ENCODE measurements around the gene CES4A.

DNA sequence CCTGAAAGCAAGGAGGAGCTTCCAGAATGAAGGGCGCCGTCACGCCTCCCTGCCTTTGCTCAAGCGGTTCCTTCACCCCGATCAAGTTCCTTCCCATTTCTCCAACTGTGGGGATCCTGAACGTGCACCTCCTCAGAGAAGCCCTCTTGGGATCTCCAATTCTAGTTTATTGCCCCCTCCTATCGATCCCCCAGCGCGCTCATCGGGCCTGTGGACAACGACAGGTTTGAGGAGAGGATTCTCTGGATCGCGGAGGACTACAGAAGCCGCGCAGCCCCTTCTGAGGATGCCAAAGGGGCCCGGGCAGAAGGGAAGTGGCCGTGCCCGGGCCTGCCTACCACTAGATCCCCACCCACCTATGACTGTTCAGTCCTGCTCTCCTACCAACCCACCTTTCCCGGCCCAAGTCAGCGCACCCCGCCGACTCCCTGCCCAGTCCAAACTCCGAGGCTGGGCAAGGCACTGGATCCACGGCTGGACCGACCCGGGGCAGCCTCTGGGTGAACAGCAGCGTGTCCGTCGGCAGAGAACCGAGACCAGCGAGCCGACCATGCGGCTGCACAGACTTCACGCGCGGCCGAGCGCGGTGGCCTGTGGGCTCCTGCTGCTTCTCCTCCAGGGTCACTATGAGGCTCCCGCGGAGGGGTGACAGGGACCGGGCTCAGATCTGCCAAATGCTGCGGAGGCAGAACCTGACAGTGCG, 40.1 kb upstream of the CES4A start:
- TF ChIP-seq POLR2A (IDR thresholded peaks at IDR 0.05; ENCODE audit: low read length) (no peak), GATA1 (IDR thresholded peaks at IDR 0.05; ENCODE audit: low read depth, low read length) (no peak)

Measured in erythroblast (primary cell).